Caki2 (cell line): ENCODE results near the gene ADH7. TPM values are rescaled to one million over a fixed set of nuclear protein-coding genes. Genes with fewer than 3 reads are reported as not detected.

ENCODE experiments used
- DNase-seq: peaks from one replicate; pipeline ENCODE4 v3.0.0-alpha.2; 2015; ENCODE audit warnings: low read depth
- in situ Hi-C: cut with HindIII; loops from 2 replicates; pipeline ENCODE4 v1.10.0; 2016; ENCODE audit warnings: low sequenced_read_pairs, low pct_unique_long_range_greater_than_20kb, mixed read lengths
- total RNA-seq: library from RNA; depleted of rRNA; stranded (reverse); fragments of >200 nt; shearing (Covaris generic); gene quantifications from 2 replicates; pipeline ENCODE4 v1.2.3, GENCODE V29; 2014; ENCODE audit warnings: low replicate concordance; rRNA removed

The ADH7 gene
- not detected in 2 replicates for total RNA-seq

DNA sequence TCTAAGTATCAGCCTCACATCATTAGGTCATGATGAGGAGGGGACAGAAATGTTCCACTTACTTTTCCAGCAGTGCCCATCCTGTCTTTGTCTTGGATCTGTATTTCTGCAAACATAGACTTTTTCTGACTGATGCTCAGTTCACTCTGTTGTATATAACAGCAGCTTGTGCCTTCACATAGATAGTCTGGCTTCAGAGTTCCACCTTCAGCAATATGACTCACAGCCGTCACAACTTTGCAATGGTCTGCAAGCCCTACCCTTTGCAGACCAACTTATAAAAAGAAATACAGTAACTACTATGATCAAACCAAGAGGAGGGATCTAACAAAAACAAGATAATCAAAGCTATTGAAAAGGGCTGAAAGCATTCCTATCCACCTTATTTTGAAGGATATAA, at the start of gene ADH7:
Gene ADH7, minus strand, starts transcription at position 189 of the 400 bp plus-strand sequence. Its CDS starts 109 bp downstream, at position 80.
- DNase-seq: no peak
- in situ Hi-C loops: no loop called here

- in situ Hi-C loops: no loop called here
- no peak for DNase-seq
These were observed 48.5 kb upstream of the ADH7 start for GRCh38 chr4:99483636-99484035.

DNA sequence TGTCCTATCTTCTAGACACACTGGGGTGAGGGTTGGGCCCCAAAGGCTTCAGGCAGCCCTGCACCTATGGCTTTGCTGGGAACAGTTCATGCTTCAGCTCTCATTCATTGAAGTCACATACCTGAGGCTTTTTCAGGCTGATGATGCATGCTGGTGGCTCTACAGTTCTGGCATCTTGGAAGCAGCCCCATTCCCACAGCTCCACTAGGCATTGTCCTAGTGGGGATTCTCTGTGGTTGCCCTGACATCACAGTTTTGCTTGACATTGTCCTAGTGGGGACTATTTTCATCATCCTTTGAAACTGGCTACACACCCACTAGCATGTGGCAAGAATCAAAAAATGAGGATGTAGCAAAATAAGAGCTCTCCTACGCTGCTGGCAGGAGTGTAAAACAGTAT, 38.0 kb upstream of the ADH7 start:
- in situ Hi-C loops: no loop called here
- DNase-seq: no peak

GRCh38 chr4:99471896-99472295, 36.8 kb upstream of the ADH7 start:
- no peak for DNase-seq
- in situ Hi-C loops: no loop called here

- in situ Hi-C loops: no loop called here
These were observed 36.2 kb upstream of the ADH7 start for GRCh38 chr4:99471349-99471748.

DNA sequence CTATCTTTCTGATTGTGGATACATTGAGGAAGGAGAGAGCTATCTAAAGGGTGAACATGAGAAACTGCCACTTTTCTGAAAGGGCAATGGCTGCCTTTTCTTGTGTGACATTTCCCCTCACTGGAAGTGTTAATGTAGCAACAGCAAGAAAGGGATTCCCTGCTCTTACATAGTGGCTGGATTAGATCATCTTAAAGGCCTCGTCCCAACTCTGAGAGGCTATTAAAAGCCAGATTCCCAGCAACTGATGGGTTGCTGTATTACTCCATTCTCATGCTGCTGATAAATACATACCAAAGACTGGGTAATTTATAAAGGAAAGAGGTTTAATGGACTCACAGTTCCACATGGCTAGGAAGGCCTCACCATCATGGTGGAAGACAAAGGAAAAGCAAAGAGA, 33.7 kb upstream of the ADH7 start:
- in situ Hi-C loops: no loop called here
- DNase-seq: no peak

More at GRCh38 chr4:99471349-99471748, 36.2 kb upstream of the ADH7 start:
- DNase-seq: no peak

- no peak for DNase-seq
- in situ Hi-C loops: no loop called here
These were observed 32.7 kb upstream of the ADH7 start for GRCh38 chr4:99467887-99468286.

- in situ Hi-C loops: no loop called here
These were observed 28.4 kb upstream of the ADH7 start for GRCh38 chr4:99463566-99463965.

DNA sequence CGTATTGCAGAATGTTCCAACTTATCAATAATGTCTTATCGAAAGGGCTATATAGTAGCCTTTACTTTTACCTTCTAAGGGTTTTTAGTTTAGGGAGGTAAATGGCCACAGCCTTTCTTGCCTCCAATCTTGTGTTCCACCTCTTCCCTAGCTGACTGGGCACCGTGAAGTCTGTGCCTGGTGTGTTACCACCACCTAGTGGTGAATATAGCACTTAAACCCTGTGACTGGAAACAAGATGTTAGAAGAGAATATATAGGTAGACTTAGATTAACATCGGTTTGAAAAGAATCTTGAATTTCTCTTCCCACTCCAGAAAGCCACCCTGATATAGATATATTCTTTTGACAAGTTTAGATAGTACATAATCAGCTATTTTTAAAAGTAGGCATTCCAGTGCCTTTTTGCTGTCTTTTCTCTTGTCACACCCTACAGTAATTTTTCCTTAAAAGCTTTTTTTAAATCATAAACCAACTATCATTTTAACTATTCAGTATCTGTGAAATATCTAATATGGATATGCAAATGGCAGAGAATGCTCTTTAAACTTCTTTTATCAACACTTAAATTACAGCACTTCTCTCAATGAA, 27.8 kb upstream of the ADH7 start:
- in situ Hi-C loops: no loop called here
- peak; percentile 61 for DNase-seq

More at GRCh38 chr4:99463566-99463965, 28.4 kb upstream of the ADH7 start:
- no peak for DNase-seq

GRCh38 chr4:99461623-99462401, 26.7 kb upstream of the ADH7 start:
- in situ Hi-C loops: no loop called here

GRCh38 chr4:99459546-99460042, 24.5 kb upstream of the ADH7 start:
- in situ Hi-C loops: no loop called here
- DNase-seq: no peak

More at GRCh38 chr4:99461623-99462401, 26.7 kb upstream of the ADH7 start:
- no peak for DNase-seq

DNA sequence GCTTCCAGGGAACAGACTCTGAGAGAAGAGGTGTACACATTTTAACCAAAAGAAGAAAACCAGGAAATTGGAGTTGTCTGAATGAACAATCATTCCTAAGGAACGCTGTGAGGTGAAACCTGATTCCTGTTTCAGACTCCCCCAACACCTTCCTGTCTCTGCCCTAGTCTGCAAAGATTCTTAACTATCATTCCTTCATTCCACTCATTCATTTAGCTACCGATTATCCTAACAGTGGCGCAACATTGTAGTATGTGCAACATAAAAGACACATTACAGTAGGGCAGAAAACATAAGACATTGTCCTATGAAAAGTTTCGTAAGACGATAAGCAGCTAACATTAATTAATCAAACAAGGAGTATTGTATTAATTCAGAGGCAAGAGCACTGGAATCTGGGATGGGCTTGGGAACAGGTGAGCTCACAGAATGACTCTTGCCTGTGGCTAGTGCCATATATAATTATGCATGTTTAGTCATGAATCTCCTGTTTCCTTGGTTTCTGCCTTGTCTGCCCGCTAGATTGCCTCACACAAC, 23.8 kb upstream of the ADH7 start:
- in situ Hi-C loops: no loop called here
- DNase-seq: no peak

DNA sequence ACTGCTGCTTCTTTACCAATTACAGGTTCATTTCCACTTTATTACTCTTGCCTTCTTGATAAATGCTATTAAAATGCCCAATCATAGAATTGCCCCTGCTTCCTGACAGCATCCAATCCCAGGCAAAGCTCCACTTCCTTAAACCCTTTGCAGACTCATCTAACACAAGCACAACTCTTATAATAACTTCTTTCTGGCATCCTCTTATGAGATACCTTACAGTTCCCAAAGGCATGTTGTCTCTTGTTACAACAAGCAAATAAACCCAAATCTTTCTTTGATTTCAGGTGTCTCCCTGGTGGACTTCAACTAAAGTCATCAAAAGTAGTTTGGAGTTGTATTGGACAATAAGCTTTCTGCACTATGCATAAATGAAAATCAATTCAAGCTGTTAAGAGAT, 22.5 kb upstream of the ADH7 start:
- in situ Hi-C loops: no loop called here
- no peak for DNase-seq

- DNase-seq: no peak
- in situ Hi-C loops: no loop called here
These were observed 22.1 kb upstream of the ADH7 start for GRCh38 chr4:99457270-99457669.

DNA sequence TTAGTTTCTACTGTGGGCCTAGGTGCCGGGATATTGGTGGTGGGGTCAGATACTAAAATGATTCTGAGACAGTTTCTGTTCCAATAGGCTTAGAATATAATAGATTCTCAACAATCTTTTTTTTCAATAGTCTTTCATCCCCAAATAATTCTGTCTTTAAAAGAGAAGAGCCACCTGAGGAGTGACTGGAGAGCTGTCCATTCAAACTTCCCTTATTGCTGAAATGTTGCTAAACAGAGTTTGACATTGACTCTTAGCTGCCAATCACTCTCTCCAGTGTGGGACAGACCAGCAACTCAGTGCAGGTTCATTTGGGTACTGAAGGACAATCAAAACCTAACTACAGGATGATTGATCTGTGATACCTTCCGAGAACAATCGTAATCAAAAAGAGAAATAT, 12.4 kb upstream of the ADH7 start:
- in situ Hi-C loops: no loop called here
- DNase-seq: no peak

DNA sequence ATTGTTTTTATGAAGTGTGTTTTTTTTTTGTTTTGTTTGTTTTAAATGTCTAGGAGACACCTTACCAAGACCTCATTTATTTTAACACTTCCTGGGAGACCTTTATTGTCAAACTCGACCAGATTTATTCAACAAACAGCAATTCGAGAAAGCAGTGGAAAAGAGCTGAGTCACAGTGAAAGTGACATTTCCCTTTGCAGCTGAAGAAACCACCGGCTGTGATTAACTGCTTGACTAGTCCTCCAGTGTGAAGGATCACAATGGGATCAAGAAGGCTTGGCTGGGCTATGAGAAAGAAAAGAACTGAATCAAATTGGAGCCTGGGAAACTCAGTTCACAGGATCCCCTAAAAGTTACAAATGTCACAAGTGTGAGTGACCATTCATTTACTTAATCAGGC, 11.9 kb upstream of the ADH7 start:
- in situ Hi-C loops: no loop called here
- peak; percentile 85 for DNase-seq

DNA sequence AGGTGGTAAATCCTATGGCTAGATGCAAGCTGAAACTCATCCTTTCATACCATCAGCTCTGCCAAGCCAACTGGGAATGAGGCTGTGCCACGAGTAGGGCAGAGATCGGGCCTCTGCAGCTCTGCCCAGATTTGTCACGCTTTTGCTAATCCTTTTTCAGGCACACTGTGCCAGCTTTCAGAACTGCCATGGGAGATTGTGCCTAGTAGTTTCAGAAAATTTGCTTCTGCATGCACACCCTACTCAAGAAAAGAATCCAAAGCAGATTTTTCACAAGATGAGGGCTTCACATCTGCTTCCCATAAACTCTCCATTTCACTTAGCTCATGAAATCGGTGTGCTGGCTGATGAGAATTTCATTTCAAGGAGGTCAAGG, 3.3 kb upstream of the ADH7 start:
- in situ Hi-C loops: no loop called here

GRCh38 chr4:99437723-99438404, 2.7 kb upstream of the ADH7 start:
- DNase-seq: no peak
- in situ Hi-C loops: no loop called here

More for the DNA sequence above, 3.3 kb upstream of the ADH7 start:
- no peak for DNase-seq
